ENCODE measurements around the gene APBA1. TPM values are rescaled to one million over a fixed set of nuclear protein-coding genes. Genes with fewer than 3 reads are reported as not detected.

APBA1 gene
- total and polyA plus RNA-seq, 2 donors (not counting 3 experiments of a cell fraction or from before 2014, with no cell fraction given), result 6.1 to 11.3 TPM

DNA sequence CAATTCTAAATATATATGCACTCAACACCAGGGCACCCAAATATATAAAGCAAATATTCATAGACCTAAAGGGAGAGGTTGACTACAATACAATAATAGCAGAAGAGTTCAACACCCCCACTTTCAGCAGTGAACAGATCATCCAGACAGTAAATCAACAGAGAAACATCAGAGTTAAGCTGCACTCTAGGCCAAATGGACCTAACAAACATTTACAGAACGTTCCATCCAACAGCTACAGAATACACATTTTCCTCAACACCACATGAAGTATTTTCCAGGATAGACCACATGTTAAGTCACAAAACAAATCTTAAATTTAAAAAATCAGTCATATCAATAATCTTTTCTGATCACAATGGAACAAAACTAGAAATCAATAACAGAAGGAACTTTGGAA lies 18.9 kb downstream of the APBA1 start:
- Histone ChIP-seq H3K4me3 (replicated peaks in 1 of 3; ENCODE audit: insufficient read depth in 1 of 3, low read depth in 1 of 3, low read length in 3 of 3) (no peak overlapping the region), H3K9ac (replicated peaks; ENCODE audit: extremely low read depth, insufficient read depth, low read length) (no peak overlapping the region), H3K9me1 (replicated peaks; ENCODE audit: control insufficient read depth, extremely low read depth, insufficient read depth, low read length) (peaks cover 2% of the 10 kb centered on the region), H3K4me2 (ENCODE audit: insufficient read depth, low read length) (no peak overlapping the region), H2AFZ (ENCODE audit: low read depth, low read length) (no peak overlapping the region), H3K36me3 (ENCODE audit: control insufficient read depth in 2 of 2, extremely low read depth in 1 of 2, insufficient read depth in 2 of 2, low read length in 2 of 2) (no peaks in the 10 kb centered on the region), H4K20me1 (replicated peaks; ENCODE audit: control insufficient read depth, extremely low read depth, insufficient read depth, low read length) (no peaks in the 10 kb centered on the region), H3K4me1 (ENCODE audit: control insufficient read depth, extremely low read depth, insufficient read depth, low read length) (no peaks in the 10 kb centered on the region), H3K79me2 (ENCODE audit: control insufficient read depth, insufficient read depth, low read length) (no peaks in the 10 kb centered on the region), H3K9me3 (replicated peaks; ENCODE audit: control insufficient read depth, insufficient read depth, low read length) (no peaks in the 10 kb centered on the region), H3K27me3 (ENCODE audit: control insufficient read depth in 2 of 2, insufficient read depth in 2 of 2, low read length in 2 of 2) (peaks cover 0 to 2% of the 10 kb centered on the region in 2 experiments), H3K27ac (ENCODE audit: insufficient read depth, low read depth, low read length) (no peak overlapping the region)
- intact Hi-C loops (cut with micrococcal nuclease), result no loop called here
- CTCF ChIA-PET, result no interaction called here
- no TSS peak for BruUV-seq (replicated peaks)
- no peak for FAIRE-seq
- no peak for DNase-seq (ENCODE audit: low read depth, low spot score)
- dilution Hi-C loops (cut with MboI; ENCODE audit: extremely low pct_ligation_motif_present, low sequenced_read_pairs), result no loop called here
- POLR2A ChIA-PET, result no interaction called here
- no peak for TF ChIP-seq POLR2A (IDR thresholded peaks at IDR 0.05; ENCODE audit: low read depth, low read length)
- TF ChIP-seq EZH2 (IDR thresholded peaks at IDR 0.05; ENCODE audit: borderline replicate concordance, low read depth, low read length, severe bottlenecking), result no peak

DNA sequence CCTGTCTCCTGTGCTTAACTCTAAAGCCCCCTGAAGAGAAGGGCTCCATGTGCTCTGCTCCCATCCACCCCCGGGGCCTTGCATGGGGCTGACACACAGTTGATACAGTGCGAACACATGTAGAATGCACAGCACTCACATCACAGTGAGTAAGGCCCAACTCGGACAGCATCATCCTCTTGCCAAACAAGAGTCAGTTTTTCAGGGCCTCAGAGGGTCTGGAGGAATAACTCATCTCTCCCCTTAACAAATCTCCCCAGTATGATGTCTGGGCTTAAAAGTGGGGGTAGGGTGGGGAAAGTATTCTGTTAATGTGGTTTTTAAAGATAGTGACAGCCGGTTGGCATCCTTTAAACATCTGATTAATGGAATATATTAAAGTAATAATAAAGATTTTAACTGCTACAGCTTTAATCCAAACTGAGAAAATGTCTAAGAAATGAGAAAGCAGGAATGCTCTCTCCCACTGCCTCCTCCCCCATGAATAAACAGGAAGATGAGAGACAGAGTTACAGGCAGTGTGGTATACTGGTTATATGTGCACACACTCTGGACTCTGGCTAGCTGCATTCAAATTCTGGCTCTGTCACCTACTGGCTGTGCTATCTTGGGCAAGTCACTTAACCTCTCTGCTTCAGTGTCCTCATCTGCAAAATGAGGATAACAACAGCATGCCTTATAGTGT lies 22.5 kb downstream of the APBA1 start:
- Histone ChIP-seq H3K9me3 (replicated peaks; ENCODE audit: control insufficient read depth, insufficient read depth, low read length) (no peaks in the 10 kb centered on the region), H3K4me1 (ENCODE audit: control insufficient read depth, extremely low read depth, insufficient read depth, low read length) (no peaks in the 10 kb centered on the region), H3K9me1 (replicated peaks; ENCODE audit: control insufficient read depth, extremely low read depth, insufficient read depth, low read length) (no peaks in the 10 kb centered on the region), H3K9ac (replicated peaks; ENCODE audit: extremely low read depth, insufficient read depth, low read length) (no peak overlapping the region), H3K27ac (ENCODE audit: insufficient read depth, low read depth, low read length) (no peak overlapping the region), H4K20me1 (replicated peaks; ENCODE audit: control insufficient read depth, extremely low read depth, insufficient read depth, low read length) (no peaks in the 10 kb centered on the region), H3K4me3 (replicated peaks in 1 of 3; ENCODE audit: insufficient read depth in 1 of 3, low read depth in 1 of 3, low read length in 3 of 3) (no peak overlapping the region), H3K4me2 (ENCODE audit: insufficient read depth, low read length) (no peak overlapping the region), H2AFZ (ENCODE audit: low read depth, low read length) (no peak overlapping the region), H3K79me2 (ENCODE audit: control insufficient read depth, insufficient read depth, low read length) (no peaks in the 10 kb centered on the region), H3K27me3 (ENCODE audit: control insufficient read depth in 2 of 2, insufficient read depth in 2 of 2, low read length in 2 of 2) (peaks cover 0 to 4% of the 10 kb centered on the region in 2 experiments), H3K36me3 (ENCODE audit: control insufficient read depth in 2 of 2, extremely low read depth in 1 of 2, insufficient read depth in 2 of 2, low read length in 2 of 2) (no peaks in the 10 kb centered on the region)
- CTCF ChIA-PET, result no interaction called here
- DNase-seq (ENCODE audit: low read depth, low spot score), result no peak
- dilution Hi-C loops (cut with MboI; ENCODE audit: extremely low pct_ligation_motif_present, low sequenced_read_pairs) (no loop called here), intact Hi-C loops (cut with micrococcal nuclease) (no loop called here)
- POLR2A ChIA-PET, result no interaction called here
- TF ChIP-seq MYC (IDR thresholded peaks at IDR 0.05; ENCODE audit: low read depth, low read length) (no peak), POLR2AphosphoS5 (IDR thresholded peaks at IDR 0.05; ENCODE audit: insufficient read depth, low read depth, low read length) (no peak), EZH2 (IDR thresholded peaks at IDR 0.05; ENCODE audit: borderline replicate concordance, low read depth, low read length, severe bottlenecking) (no peak), FOS (IDR thresholded peaks at IDR 0.05; ENCODE audit: borderline replicate concordance, insufficient read depth, low read length) (no peak), GATA2 (IDR thresholded peaks at IDR 0.05; ENCODE audit: insufficient read depth, insufficient read length, low read depth, low read length) (no peak), JUN (IDR thresholded peaks at IDR 0.05; ENCODE audit: borderline replicate concordance, insufficient read depth, insufficient read length, low read depth) (no peak), POLR2A (IDR thresholded peaks at IDR 0.05; ENCODE audit: low read depth, low read length) (no peak)
- TF ChIP-seq, protein P1, sequence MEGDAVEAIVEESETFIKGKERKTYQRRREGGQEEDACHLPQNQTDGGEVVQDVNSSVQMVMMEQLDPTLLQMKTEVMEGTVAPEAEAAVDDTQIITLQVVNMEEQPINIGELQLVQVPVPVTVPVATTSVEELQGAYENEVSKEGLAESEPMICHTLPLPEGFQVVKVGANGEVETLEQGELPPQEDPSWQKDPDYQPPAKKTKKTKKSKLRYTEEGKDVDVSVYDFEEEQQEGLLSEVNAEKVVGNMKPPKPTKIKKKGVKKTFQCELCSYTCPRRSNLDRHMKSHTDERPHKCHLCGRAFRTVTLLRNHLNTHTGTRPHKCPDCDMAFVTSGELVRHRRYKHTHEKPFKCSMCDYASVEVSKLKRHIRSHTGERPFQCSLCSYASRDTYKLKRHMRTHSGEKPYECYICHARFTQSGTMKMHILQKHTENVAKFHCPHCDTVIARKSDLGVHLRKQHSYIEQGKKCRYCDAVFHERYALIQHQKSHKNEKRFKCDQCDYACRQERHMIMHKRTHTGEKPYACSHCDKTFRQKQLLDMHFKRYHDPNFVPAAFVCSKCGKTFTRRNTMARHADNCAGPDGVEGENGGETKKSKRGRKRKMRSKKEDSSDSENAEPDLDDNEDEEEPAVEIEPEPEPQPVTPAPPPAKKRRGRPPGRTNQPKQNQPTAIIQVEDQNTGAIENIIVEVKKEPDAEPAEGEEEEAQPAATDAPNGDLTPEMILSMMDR (IDR thresholded peaks at IDR 0.05; ENCODE audit: extremely low read depth in 1 of 2, insufficient read depth in 1 of 2, low read depth in 1 of 2, low read length in 2 of 2), result no peak
- TF ChIP-seq, protein P2, sequence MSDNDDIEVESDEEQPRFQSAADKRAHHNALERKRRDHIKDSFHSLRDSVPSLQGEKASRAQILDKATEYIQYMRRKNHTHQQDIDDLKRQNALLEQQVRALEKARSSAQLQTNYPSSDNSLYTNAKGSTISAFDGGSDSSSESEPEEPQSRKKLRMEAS (IDR thresholded peaks at IDR 0.05; ENCODE audit: insufficient read depth, insufficient read length), result no peak
- FAIRE-seq, result no peak
- BruUV-seq (replicated peaks), result no TSS peak
